RCC 7860 (cell line): ENCODE data around the gene MYO3B.
"Not testable (repeated sequence)": the region's sequence is repeated elsewhere in the genome, so short reads cannot be mapped to it uniquely, and the experiment has no call there.

ENCODE experiments used
- DNase-seq: peaks from one replicate; pipeline ENCODE4 v3.0.0-alpha.2; 2015; ENCODE audit warnings: low spot score
- FAIRE-seq: peaks from 2 replicates; lab custom pipeline; 2012; peaks lifted over from hg19 to GRCh38; lab: Jason Lieb, UNC

Gene MYO3B

DNA sequence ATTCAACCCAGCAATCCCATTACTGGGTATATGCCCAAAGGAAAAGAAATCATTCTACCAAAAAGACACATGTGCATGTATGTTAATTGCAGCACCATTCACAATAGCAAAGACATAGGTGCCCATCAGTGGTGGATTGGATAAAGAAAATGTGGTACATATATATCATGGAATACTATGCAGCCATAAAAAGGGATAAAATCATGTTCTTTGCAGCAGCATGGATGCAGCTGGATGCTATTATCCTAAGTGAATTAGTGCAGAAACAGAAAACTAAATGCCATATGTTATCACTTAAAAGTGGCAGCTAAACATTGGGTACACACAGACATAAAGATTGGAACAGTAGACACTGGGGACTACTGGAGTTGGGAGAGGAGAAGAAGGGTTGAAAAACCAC lies 82.2 kb downstream of the MYO3B start:
- DNase-seq (no peak), FAIRE-seq (no peak)

DNA sequence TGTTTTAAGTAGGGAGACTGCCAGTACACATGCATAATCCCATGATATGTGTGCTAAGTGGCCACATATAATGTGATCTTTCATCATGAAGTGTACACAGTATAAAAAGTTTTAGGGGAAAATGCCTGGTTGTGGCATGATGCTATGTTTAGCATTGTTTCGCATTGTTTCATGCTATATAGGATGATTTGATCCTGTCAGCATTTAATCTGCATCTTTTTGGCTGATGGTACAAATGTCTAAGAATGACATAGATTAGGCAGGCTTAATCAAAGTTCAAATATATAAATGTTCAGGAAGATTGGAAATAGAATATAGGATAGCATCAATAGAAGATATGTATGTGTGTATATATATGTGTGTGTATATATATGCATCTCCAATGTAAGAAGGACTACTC lies 83.6 kb downstream of the MYO3B start:
- FAIRE-seq = no peak
- DNase-seq = no peak

DNA sequence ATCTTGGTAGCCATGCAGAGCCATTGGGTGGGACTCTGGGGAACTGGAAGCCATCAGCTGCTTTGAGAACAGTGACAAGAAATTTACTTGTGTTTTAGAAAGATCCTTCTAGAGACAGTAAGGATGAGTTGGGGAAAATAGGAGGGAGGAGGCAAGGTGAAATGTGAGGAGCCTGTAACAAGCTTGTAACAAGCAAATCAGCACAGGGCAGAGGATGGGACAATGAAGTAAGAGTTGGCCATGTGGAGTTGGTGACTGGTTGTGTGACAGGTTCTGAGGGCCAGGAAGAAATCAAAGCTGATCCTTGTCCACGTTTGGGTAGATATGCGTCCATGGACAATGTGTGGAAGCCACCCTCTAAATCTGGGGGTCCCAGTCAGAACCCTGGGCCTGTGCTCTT lies 84.4 kb downstream of the MYO3B start:
- no peak for DNase-seq
- FAIRE-seq = no peak

DNA sequence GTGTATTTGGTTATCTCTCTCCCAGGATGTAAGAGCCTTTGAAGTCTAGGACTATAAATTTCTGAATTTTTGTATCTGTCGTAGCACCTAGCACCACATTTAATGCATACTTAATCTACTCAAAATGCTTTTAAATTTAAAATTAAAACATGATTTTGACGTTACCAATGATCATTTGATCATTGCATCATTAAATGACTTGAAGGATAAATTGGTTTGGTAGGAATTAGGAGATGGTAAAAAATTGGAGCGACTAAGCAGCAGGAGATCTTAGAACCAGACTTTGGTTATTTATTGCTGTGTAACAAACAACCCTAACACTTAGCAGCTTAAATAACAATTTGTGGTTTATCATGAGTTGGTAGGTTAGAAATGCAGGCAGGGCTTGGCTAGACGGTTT lies 84.9 kb downstream of the MYO3B start:
- FAIRE-seq = no peak

DNA sequence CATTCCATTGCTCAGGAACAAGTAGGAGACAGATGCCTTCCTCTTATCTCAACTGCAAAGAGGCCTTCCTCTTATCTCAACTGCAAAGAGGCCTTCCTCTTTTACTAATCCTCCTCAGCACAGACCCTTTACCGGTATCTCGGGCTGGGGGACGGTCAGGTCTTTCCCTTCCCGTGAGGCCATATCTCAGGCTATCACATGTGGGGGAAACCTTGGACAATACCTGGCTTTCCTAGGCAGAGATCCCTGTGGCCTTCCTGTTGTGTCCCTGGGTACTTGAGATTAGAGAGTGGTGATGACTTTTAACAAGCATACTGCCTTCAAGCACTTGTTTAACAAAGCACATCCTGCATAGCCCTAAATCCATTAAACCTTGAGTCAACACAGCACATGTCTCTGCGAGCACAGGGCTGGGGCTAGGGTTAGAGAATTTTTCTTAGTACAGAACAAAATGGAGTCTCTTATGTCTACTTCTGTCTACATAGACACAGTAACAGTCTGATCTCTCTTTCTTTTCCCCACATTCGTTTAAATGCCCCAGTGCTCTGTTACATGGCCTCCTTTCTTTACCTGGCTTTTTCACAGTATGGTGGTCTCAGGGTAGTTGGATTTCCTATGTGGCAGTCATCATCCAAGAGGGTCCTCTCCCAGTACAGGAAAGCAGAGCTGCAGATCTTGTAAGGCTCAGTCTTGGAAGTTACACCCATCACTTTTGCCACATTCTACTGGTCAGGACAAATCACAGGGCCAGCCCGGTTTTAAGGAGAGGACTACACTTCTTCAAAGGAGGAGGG lies 86.0 kb downstream of the MYO3B start:
- DNase-seq, FAIRE-seq: not testable (repeated sequence)

More for the DNA sequence above, 84.9 kb downstream of the MYO3B start:
- no peak for DNase-seq

DNA sequence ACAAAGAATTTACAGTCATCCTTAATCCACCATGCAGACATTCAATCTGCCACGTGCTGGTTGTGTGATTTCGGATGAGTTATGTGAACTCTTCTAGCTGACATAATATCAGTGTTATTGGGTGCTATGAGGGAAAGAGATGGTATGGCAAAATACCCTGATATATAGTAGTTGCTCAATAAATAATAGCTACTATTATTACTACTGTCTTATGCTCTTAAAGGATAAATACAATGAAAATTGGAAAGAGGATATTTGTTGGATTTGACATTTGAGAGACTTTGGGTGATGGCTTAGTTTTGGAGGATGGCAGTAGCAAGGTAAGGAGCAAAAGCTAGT lies 86.5 kb downstream of the MYO3B start:
- DNase-seq (no peak), FAIRE-seq (no peak)

DNA sequence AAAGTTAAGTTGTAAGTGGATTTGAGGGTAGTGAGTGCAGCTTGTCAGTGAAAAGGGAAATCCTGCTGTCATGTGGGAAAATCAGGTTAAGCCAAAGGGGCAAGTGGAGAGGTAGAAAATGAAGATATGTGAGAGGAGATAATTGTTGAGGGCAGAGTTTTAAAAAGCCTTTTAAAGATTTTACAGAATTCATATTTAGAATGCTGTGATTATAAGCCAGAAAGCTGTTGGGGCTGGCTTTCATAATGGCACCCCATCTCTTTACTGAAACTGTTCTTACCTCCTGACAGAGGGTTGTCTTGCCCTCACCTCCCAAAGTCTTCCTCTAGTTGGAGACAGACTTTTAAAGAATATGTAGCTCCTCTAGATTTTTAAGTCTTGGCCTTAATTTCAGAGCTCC lies 86.9 kb downstream of the MYO3B start:
- FAIRE-seq = no peak
- no peak for DNase-seq

DNA sequence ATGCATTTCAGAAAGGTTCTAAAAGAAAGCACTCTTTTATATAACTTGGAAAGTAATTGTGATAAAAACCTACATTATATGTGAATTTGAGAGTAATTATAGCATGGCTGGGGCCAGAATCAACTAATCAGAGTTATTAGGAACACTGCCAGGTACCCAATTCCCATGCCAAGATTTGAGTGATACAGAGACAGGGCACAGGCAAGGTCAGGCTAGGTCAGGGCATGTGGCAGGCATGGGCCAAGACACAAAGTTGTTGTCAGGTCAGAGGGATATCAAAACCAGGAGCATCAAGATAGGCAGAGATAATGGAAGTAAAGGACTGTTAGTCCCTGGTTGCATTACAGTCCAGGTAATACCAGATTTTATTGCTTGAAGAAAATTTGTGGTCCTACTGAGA lies 87.4 kb downstream of the MYO3B start:
- FAIRE-seq = no peak
- DNase-seq = no peak

DNA sequence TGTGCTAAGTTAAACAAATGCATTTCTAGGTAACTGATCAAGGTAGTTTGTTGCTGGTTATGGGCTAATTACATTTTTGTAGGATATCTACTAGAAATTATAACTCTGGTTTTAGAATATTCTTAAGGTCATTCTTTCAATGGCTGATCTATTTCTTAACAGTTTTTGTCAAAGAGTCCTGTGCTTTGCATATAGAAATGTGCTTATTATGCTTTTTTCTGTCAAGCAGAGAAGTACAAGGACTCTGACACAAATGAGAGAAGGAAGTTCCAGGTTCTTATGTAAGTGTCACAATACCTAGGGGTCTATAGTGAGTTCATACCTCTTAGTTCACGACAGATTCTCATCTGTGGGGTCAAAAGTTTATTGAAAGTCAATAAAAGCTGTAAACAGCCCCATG lies 88.4 kb downstream of the MYO3B start:
- DNase-seq (no peak), FAIRE-seq (no peak)

DNA sequence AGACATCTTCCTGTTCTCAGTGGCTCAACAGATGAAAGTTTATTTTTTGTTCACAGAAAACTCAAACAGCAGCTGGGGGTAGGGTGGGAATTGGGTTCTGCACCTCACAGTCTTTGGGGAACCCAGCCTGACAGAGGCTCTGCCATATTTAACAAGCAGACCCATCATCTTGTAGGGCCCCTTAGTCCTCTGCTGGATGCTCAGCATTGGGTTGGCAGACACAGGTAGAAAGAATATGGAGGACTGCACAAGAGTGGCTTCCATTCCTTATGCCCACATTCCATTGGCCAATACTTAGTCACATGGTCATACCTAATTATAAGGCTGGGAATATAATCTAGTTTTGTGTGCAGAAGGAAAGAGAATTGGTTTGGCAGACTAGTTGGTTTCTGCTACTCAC lies 89.1 kb downstream of the MYO3B start:
- no peak for DNase-seq
- FAIRE-seq = no peak

DNA sequence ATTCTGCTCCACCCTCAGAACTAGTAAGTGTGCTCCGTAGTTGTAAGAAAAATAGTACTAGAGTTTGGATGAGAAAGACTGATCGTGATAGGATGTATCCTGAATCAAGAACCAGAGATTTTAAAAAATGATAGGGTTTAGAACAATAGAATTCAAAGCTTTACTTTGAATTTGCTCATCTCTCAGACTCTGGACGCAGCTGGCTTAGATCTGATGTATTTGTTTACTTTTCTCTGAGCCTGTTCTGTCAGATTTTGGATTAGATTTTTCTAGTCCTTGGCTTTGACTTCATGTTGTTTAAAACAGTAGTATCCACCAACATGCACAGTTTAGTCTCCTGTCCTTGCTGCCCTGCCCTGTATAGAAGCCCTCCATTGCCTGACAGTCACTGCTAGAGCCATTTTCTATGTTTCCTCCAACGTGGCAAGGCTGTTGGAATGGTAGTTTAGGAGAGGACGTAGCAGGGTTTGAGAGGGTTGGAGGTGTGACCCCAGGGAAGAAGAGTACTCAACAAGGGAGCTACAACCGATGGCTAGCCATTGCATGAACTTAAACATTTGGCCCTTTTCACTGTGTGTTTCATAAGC lies 92.4 kb downstream of the MYO3B start:
- FAIRE-seq (no peak), DNase-seq (no peak)

DNA sequence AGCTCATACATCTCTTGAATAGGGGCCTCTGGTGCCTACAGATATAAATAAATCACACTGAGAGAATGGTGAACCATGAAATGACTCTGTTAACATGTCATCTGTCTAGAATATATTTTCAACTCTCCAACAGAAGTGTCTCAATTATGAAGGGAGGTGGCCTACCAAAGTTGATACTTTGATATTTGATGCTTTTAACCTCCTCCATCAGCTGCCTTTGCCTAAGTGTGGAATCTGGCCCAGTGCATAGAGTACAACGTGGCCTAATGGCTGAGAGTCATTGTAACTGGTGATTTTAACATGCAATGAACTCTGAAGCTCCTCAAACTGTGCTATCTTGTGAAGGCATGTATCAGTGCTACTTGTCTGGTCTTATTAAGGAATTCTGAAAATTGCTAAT lies 93.4 kb downstream of the MYO3B start:
- FAIRE-seq (no peak), DNase-seq (no peak)

DNA sequence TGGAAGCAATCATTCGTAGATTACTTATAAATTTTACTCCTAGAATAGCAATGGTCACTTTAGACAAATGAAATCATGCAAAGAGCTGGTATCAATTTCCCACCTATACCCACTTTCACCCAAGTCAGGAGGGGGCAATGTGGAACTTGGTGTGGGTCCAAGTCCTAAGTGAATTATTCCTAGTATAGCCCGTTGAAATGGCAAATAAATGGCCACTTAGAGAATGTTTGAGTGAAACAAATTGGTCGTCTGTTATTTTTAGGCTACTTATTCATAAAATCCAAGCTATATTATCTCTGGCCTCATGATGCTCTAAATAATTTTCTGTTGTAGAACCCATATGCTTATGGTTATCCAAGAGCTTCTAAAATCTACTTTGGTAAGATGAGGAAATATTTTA lies 98.1 kb downstream of the MYO3B start:
- no peak for DNase-seq
- no peak for FAIRE-seq

DNA sequence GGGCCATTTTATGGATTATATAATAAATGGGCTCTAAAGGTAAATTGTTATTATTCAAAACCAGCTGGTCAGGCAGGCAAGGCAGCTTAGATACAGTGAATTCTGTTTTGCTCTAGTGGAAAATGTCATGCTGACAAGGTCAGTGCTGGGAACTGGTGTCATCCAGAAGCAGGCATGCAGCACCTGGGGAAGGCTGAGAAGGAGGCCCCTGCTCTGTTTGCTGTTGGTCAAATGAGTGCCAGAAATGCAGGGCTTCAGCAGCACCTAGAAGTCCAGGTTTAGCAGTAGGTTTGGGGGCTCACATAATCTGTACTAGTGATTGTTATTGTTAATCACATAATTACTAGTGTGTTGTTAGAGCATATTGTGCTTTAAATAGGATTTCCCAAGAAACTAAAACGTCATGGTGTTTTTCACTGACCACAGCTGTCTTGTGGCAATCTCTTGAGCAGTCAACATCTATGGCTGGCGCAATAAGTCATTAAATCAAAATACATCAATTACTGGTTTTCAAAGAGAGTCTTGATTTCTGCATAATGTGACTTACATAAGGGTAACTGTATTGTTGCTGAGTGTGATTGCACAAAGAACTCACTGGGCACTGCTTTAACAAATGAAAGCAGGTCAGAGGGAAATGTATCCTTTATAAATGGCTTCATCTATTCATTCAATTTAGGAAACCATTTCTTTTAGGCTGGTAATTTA lies 99.1 kb downstream of the MYO3B start:
- no peak for FAIRE-seq
- no peak for DNase-seq

DNA sequence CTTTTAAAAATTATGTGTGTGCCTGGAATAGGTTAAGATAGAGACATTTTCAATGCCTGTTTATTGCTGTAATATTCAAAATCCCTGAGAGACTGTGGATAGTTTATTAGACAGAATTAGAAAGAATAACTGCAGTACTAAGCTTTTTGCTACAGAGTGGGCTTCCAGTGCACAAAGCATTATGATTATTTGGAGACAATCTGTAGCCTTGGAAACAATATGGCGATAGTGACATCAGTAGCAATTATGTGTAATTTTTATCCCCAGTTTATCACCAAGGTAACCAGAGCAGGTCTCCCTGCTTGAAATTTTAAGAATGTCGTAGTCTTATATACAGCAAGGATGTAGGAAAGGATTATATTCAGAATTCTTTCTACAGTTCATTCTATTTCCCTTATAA lies 100.0 kb downstream of the MYO3B start:
- no peak for DNase-seq
- no peak for FAIRE-seq

DNA sequence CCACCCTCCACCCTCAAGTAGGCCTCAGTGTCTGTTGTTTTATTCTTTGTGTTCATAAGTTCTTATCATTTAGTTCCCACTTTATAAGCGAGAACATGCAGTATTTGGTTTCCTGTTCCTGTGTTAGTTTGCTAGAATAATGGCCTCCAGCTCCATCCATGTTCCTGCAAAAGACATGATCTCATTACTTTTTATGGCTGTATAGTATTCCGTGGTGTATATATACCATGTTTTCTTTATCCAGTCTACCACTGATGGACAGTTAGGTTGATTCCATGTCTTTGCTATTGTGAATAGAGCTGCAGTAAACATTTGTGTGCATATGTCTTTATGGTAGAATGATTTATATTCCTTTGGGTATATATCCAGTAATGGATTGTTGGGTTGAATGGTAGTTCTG lies 101.7 kb downstream of the MYO3B start:
- FAIRE-seq, DNase-seq: not testable (repeated sequence)

DNA sequence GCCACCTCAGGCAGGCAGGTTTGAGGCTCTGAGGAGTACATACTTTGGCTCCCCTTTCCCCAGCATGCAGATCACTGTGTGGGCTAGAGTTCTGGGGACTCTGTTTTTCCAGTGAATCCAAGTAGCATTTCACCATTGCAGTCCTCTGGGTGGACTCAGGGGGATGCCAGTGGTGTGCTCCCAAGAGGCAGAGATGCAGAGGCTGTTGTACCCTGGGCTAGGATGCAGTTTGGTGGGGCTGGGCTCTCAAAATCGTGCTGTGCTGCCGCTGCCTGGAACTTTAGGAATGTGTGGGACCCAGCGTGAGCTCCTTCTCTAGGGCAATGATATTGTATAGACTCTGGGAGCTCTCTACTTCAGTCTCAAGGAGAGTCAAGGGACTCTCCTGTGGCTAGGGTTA lies 104.9 kb downstream of the MYO3B start:
- DNase-seq = no peak
- no peak for FAIRE-seq

DNA sequence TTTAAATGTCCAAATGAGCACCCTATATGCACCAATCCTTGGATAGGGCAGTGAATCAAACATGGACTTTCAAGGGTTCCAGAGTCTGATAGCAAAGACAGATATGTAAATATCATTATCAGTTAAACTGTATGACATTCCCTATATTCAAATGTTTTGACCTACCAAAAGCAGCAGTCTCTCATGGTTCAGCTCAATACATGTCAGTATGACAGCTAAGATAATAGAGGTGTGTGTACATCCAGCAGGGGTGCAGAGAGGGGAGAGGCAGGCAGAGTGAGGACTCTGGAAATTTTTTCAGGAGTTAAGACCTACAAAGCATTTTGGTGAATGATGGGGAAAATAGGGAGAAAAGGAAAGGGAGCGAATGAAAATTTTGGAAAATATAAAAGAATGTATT lies 106.3 kb downstream of the MYO3B start:
- DNase-seq (no peak), FAIRE-seq (no peak)

DNA sequence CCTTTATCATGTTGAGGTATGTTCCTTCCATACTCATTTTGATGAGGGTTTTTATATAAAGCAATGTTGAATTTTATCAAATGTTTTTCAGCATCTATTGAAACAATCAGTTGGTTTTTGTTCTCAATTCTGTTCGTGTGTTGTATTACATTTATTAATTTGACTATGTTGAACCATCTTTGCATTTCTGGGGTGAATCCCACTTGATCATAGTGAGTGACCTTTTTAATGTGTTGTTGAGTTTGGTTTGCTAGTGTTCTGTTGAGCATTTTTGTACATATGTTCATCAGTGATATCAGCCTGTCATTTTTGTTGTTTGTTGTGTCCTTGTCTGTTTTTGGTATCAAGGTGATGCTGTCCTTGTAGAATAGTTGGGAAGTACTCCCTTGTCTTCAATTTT lies 110.9 kb downstream of the MYO3B start:
- FAIRE-seq = no peak

DNA sequence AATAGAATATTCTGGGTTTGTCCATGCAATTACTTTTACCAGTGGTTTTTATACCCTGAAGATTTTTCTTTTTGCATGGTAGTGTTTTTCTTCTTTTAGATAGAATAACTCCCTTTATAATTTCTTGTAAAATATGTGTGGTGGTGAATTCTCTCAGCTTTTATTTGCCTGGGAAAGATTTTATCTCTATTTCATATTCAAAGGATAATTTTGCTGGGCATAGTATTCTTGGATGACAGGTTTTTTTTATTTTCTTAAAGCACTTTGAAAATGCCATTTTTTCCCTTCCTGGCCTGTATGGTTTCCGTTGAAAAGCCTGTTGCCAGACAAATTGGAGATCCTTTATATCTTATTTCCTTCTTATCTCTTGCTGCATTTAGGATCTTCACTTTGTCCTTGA lies 113.5 kb downstream of the MYO3B start:
- DNase-seq (no peak), FAIRE-seq (no peak)

More for the DNA sequence above, 110.9 kb downstream of the MYO3B start:
- DNase-seq = no peak

DNA sequence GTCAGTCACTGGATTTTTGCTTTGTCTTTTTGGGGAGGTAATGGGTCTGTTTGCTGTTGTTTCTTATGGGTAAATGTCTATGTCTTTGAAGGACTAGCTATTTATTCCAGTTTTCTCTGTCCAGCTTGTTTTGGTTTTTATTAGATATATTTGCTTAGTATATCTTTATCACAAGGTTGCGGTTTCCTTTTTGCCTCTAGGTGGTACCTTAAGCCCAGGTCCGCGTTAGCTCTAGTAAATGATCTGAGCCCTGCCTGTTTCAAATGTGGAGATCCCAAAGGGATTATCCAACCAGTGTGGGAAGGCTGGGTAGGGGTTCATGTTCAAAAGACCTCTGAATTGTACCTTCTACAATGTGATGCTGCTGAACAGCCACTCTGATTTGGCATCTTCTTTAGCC lies 114.5 kb downstream of the MYO3B start:
- FAIRE-seq (no peak), DNase-seq (no peak)

DNA sequence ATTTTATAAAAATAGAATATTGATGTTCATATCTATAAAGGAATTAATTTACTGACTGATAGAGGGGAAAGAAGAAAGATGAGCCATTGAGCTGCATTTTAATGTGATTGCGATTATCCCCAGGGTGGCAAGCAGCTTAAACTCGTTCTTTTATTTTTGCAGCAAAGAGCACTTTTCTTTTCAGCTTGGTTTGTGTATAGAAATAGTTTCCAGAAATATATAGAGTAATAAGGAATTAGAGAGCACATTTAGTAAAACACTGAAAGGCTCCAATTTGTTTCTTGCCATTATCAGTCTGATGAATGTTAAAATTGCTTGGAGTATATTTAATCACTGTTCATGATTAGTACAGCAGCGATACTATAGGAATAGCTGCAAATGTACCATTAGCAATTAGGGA lies 119.5 kb downstream of the MYO3B start:
- DNase-seq (no peak), FAIRE-seq (no peak)
